Glomerular visceral epithelial cell (primary cell): Measurements from ENCODE around the gene TBC1D1.
"Not testable (repeated sequence)": the region's sequence is repeated elsewhere in the genome, so short reads cannot be mapped to it uniquely, and the experiment has no call there.

ENCODE experiments used
- DNase-seq: peaks from one replicate; pipeline ENCODE4 v3.0.0-alpha.2; 2016; ENCODE audit errors: extremely low spot score

TBC1D1 gene

GRCh38 chr4:37966044-37966443 is 75.2 kb downstream of the TBC1D1 start:
- DNase-seq, result no peak

GRCh38 chr4:37967736-37968135 is 76.9 kb downstream of the TBC1D1 start:
- no peak for DNase-seq

GRCh38 chr4:37968747-37969146 is 77.9 kb downstream of the TBC1D1 start:
- no peak for DNase-seq

- DNase-seq, result peak; percentile 67
Observed at GRCh38 chr4:37970702-37971101, 79.8 kb downstream of the TBC1D1 start.

- no peak for DNase-seq
Observed at GRCh38 chr4:37971202-37971601, 80.3 kb downstream of the TBC1D1 start.

GRCh38 chr4:37973441-37973840 is 82.6 kb downstream of the TBC1D1 start:
- no peak for DNase-seq

- not testable (repeated sequence) for DNase-seq
Observed at GRCh38 chr4:37975321-37975822, 84.5 kb downstream of the TBC1D1 start.

GRCh38 chr4:37976507-37976906 is 85.6 kb downstream of the TBC1D1 start:
- DNase-seq, result no peak

- DNase-seq, result peak; percentile 88
Observed at GRCh38 chr4:37976991-37977470, 86.1 kb downstream of the TBC1D1 start.

- peak; percentile 76 for DNase-seq
Observed at GRCh38 chr4:37977471-37978247, 86.8 kb downstream of the TBC1D1 start.

GRCh38 chr4:37978248-37978924 is 87.5 kb downstream of the TBC1D1 start:
- peak; percentile 26 for DNase-seq

- no peak for DNase-seq
Observed at GRCh38 chr4:37980246-37980645, 89.4 kb downstream of the TBC1D1 start.

- DNase-seq, result no peak
Observed at GRCh38 chr4:37981425-37981824, 90.5 kb downstream of the TBC1D1 start.

GRCh38 chr4:37981844-37982720 is 91.2 kb downstream of the TBC1D1 start:
- DNase-seq, result peak; percentile 35

- DNase-seq, result peak; percentile 37
Observed at GRCh38 chr4:37982736-37983135, 91.9 kb downstream of the TBC1D1 start.

GRCh38 chr4:37983951-37984350 is 93.1 kb downstream of the TBC1D1 start:
- no peak for DNase-seq

- DNase-seq, result no peak
Observed at GRCh38 chr4:37985730-37986275, 94.9 kb downstream of the TBC1D1 start.

- DNase-seq, result no peak
Observed at GRCh38 chr4:37988670-37989069, 97.8 kb downstream of the TBC1D1 start.

- DNase-seq, result no peak
Observed at GRCh38 chr4:37989398-37990260, 98.7 kb downstream of the TBC1D1 start.

- no peak for DNase-seq
Observed at GRCh38 chr4:37990731-37991245, 99.9 kb downstream of the TBC1D1 start.
